Mesenchymal stem cell (in vitro differentiated cells and primary cell): ENCODE results near the gene FAIM2.

ENCODE experiments used
- DNase-seq: peaks from one replicate; pipeline ENCODE4 v3.0.0-alpha.2; 2013
- H2AFZ ChIP-seq: one replicate; pipeline ENCODE4 v1.6.1; 2013; ENCODE audit warnings: low read depth, mild to moderate bottlenecking, control low read depth, inconsistent platforms, low read length, moderate library complexity
- H2AK5ac ChIP-seq: 2 replicates; pipeline ENCODE4 v1.6.1; 2013; ENCODE audit warnings: low read length, moderate library complexity, mild to moderate bottlenecking, inconsistent platforms; ENCODE audit not compliant: severe bottlenecking
- H2BK120ac ChIP-seq: one replicate; pipeline ENCODE4 v1.6.1; 2013; ENCODE audit warnings: low read depth, mild to moderate bottlenecking, inconsistent platforms, low read length, moderate library complexity
- H2BK12ac ChIP-seq, 2 experiments: one replicate each; pipeline ENCODE4 v1.6.1; 2013; ENCODE audit warnings: inconsistent platforms in 2 of 2, low read length in 2 of 2, mild to moderate bottlenecking in 2 of 2, moderate library complexity in 2 of 2, control low read depth in 1 of 2
- H2BK15ac ChIP-seq: one replicate; pipeline ENCODE4 v1.6.1; 2013; ENCODE audit warnings: mild to moderate bottlenecking, low read depth, inconsistent platforms; ENCODE audit not compliant: poor library complexity, severe bottlenecking
- H2BK5ac ChIP-seq: 2 replicates; pipeline ENCODE4 v1.6.1; 2013; ENCODE audit warnings: low read depth, mild to moderate bottlenecking, low read length, control low read depth, inconsistent platforms; ENCODE audit not compliant: poor library complexity, severe bottlenecking
- H3K14ac ChIP-seq, 2 experiments: one replicate each; pipeline ENCODE4 v1.6.1; 2013; ENCODE audit warnings: inconsistent platforms in 2 of 2, low read length in 2 of 2, control low read depth in 1 of 2, mild to moderate bottlenecking in 1 of 2, moderate library complexity in 1 of 2
- H3K18ac ChIP-seq, 2 experiments: one replicate each; pipeline ENCODE4 v1.6.1; 2013; ENCODE audit warnings: inconsistent platforms in 2 of 2, low read length in 2 of 2, control low read depth in 1 of 2, low read depth in 1 of 2, mild to moderate bottlenecking in 1 of 2
- H3K23ac ChIP-seq, 2 experiments: one replicate each; pipeline ENCODE4 v1.6.1; 2013; ENCODE audit warnings: inconsistent platforms in 2 of 2, low read length in 2 of 2, mild to moderate bottlenecking in 2 of 2, moderate library complexity in 2 of 2, control low read depth in 1 of 2
- H3K27ac ChIP-seq: 2 replicates; pipeline ENCODE4 v1.5.1; 2013; ENCODE audit warnings: mild to moderate bottlenecking, moderate library complexity, low read length, control low read depth, inconsistent platforms; ENCODE audit not compliant: poor library complexity, severe bottlenecking
- H3K27me3 ChIP-seq, 2 experiments: 2 replicates each; pipeline versions ENCODE4 v1.6.1 to v1.7.0; 2013; ENCODE audit warnings: low read length in 2 of 2, mild to moderate bottlenecking in 2 of 2, moderate library complexity in 2 of 2, control low read depth in 1 of 2, inconsistent platforms in 1 of 2; ENCODE audit not compliant: control insufficient read depth in 1 of 2, insufficient read depth in 1 of 2
- H3K36me3 ChIP-seq, 2 experiments: 2 replicates each; pipeline versions ENCODE4 v1.6.1 to v1.7.0; 2013; ENCODE audit warnings: low read length in 2 of 2, control low read depth in 1 of 2, inconsistent platforms in 1 of 2, low read depth in 1 of 2, mild to moderate bottlenecking in 1 of 2; ENCODE audit not compliant: insufficient read depth in 2 of 2, control insufficient read depth in 1 of 2
- H3K4ac ChIP-seq, 2 experiments: one replicate each; pipeline ENCODE4 v1.6.1; 2013; ENCODE audit warnings: inconsistent platforms in 2 of 2, low read length in 2 of 2, mild to moderate bottlenecking in 2 of 2, moderate library complexity in 2 of 2, control low read depth in 1 of 2, low read depth in 1 of 2
- H3K4me1 ChIP-seq: 2 replicates; pipeline ENCODE4 v1.6.1; 2013; ENCODE audit warnings: low read depth, low read length, control low read depth; ENCODE audit not compliant: control insufficient read depth, insufficient read depth
- H3K4me2 ChIP-seq: 2 replicates; pipeline ENCODE4 v1.6.1; 2013; ENCODE audit warnings: low read length, mild to moderate bottlenecking, inconsistent platforms; ENCODE audit not compliant: poor library complexity, severe bottlenecking
- H3K4me3 ChIP-seq, 2 experiments: 2 replicates each; pipeline versions ENCODE4 v1.5.1 to v1.7.0; 2013; ENCODE audit warnings: low read length in 2 of 2, mild to moderate bottlenecking in 2 of 2, control low read depth in 1 of 2, low read depth in 1 of 2; ENCODE audit not compliant: insufficient read depth in 1 of 2
- H3K79me1 ChIP-seq: replicated peaks from 2 replicates; pipeline ENCODE4 v1.6.1; 2013; ENCODE audit warnings: mild to moderate bottlenecking, control low read depth, low read length, inconsistent platforms; ENCODE audit not compliant: poor library complexity, severe bottlenecking
- H3K9ac ChIP-seq: 2 replicates; pipeline ENCODE4 v1.7.0; 2013; ENCODE audit warnings: mild to moderate bottlenecking, low read length, moderate library complexity
- H3K9me3 ChIP-seq: 2 replicates; pipeline ENCODE4 v1.7.0; 2013; ENCODE audit warnings: mild to moderate bottlenecking, low read length; ENCODE audit not compliant: control insufficient read depth
- H4K8ac ChIP-seq: one replicate; pipeline ENCODE4 v1.6.1; 2013; ENCODE audit warnings: inconsistent platforms, mild to moderate bottlenecking, low read length, moderate library complexity
- H4K91ac ChIP-seq: one replicate; pipeline ENCODE4 v1.6.1; 2013; ENCODE audit warnings: mild to moderate bottlenecking, low read length, inconsistent platforms
- WGBS: methylation state at CpG from one replicate; pipeline ENCODE4 v1.1.7; 2013; ENCODE audit warnings: mixed read lengths; 5-methylcytosine and 5-hydroxymethylcytosine counted together

Gene FAIM2

DNA sequence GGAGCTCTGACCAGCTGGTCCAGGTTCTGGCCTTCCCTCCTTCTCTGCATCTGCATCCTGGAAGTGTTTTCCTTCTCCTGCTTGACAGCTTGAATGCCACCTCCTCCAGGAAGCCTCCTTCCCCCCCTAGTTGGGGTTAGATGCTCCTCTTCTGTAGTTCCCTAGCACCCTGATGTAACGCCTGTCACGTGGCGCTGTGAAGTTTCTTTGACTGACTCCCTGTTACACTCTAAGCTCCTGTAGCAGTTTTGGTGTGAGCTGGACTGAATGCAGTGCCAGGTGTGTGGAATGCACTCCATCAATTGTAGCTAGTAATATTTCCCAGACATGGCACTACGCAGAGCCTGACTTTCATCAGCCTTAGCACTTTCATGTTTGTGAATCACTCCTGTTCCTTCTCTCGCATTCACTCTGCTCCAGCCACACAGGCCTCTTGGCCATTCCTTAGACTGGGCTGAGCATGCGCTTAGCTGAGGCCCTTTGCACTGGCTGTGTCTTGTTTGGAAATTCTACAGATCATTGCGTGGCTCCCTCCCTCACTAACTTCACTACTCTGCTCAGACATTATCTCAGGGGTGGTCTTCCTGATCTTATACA lies 2.1 kb upstream of the FAIM2 start:
- no peak overlapping the region for H3K4me3 ChIP-seq
- peak overlapping the region in 1 of 2 experiments; percentile 19 for H3K18ac ChIP-seq
- no peak overlapping the region for H4K91ac ChIP-seq
- no peak overlapping the region for H3K4ac ChIP-seq
- H2BK5ac ChIP-seq: no peak overlapping the region
- WGBS: 96% methylated on average over 7 of the region's 7 CpGs
- H2AK5ac ChIP-seq: no peak overlapping the region
- H3K4me2 ChIP-seq: no peak overlapping the region
- H3K4me1 ChIP-seq: peaks cover 14% of the 10 kb centered on the region
- no peak overlapping the region for H3K23ac ChIP-seq
- no peak overlapping the region for H2AFZ ChIP-seq
- H3K9me3 ChIP-seq: no peaks in the 10 kb centered on the region
- no peak overlapping the region for H4K8ac ChIP-seq
- no peak overlapping the region for H3K9ac ChIP-seq
- no peak overlapping the region for H3K27ac ChIP-seq
- no peak overlapping the region for H3K14ac ChIP-seq
- no peak for DNase-seq
- H3K36me3 ChIP-seq: no peaks in the 10 kb centered on the region
- no peaks in the 10 kb centered on the region for H3K79me1 ChIP-seq
- H2BK15ac ChIP-seq: no peak overlapping the region
- H3K27me3 ChIP-seq: peaks cover 0 to 46% of the 10 kb centered on the region in 2 experiments
- no peak overlapping the region for H2BK12ac ChIP-seq
- H2BK120ac ChIP-seq: no peak overlapping the region

DNA sequence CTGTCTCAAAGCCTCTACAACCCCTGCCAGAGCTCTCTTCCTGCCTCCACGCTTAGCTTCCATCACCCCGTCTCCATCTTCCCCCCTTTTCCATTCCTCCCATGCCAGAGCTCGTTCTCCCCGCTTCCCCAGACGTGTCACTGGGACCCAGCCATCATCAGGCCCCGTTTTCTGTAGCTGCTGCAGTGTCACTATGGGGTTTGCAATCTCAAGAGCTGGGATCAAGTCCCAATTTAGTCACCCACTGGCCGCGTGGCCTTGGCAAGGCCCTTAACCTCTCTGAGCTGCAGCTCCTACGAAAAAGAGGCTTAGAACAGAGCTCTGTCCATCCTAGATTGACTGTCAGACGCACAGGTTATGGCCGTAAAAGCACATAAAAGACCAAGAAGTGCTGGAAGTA lies 901 bp upstream of the FAIM2 start:
- no peak overlapping the region for H4K8ac ChIP-seq
- no peak overlapping the region for H3K14ac ChIP-seq
- no peak overlapping the region for H2BK12ac ChIP-seq
- H3K4me1 ChIP-seq: peaks cover 6% of the 10 kb centered on the region
- H2AFZ ChIP-seq: no peak overlapping the region
- peaks cover 0 to under 1% of the 10 kb centered on the region in 2 experiments for H3K36me3 ChIP-seq
- no peak overlapping the region for H2AK5ac ChIP-seq
- peak overlapping the region; percentile 86 for H3K9ac ChIP-seq
- whole genome bisulfite sequencing: 94% methylated on average over 11 of the region's 11 CpGs
- H3K27ac ChIP-seq: no peak overlapping the region
- H2BK120ac ChIP-seq: no peak overlapping the region
- H3K4ac ChIP-seq: no peak overlapping the region
- no peak for DNase-seq
- no peak overlapping the region for H2BK15ac ChIP-seq
- no peaks in the 10 kb centered on the region for H3K79me1 ChIP-seq
- H3K18ac ChIP-seq: no peak overlapping the region
- H3K4me3 ChIP-seq: peak overlapping the region in 1 of 2 experiments; percentile 86
- H2BK5ac ChIP-seq: no peak overlapping the region
- peaks cover 3 to 59% of the 10 kb centered on the region in 2 experiments for H3K27me3 ChIP-seq
- H3K23ac ChIP-seq: no peak overlapping the region
- H3K9me3 ChIP-seq: no peaks in the 10 kb centered on the region
- no peak overlapping the region for H4K91ac ChIP-seq
- no peak overlapping the region for H3K4me2 ChIP-seq

- no peak overlapping the region for H3K4ac ChIP-seq
These were observed 375 bp downstream of the FAIM2 start for GRCh38 chr12:49903351-49903699.

DNA sequence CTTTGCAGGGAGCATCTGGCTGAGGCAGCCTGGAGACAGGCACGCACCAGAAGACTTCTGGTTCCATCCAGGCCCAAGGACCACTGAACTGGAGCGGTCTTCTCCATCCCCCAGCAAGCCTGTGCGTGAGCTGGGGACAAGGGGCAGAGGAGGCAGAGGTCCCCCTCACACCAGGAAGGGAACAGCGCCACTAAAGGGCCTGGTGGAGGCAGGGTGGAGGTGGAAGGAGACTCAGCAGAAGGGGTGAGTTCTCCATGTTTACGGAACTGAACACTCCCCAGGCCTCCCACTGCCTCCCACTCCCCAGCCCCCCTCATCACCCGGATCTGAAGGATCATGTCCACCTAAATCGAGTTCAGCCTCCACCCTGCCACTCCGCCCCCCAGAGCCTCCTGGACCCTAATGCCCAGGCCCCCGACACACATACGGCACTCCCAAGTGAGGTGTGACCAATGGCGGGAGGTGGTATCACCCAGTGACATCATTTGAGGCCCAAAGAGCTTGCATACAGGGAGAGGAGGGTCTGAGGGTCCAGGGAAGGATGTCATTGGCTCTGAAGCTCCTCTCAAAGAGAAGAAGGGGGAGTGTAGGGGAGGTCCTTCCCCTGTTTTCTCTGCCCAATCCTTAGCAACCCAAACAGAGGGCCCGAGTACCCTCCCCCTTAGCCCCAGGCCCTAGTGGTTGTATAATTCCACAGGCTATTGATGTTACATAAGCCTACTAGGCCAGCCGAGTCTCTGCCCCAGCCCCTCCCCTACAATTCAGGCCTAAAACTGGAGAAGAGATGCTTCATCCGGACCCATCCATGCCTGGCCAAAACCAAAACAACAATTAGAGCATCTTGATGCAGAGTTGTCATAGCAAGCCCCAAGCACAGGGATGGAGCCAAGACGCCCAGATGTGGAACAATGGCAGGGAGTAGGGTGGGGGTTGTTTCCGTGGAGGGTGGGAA lies 1.0 kb downstream of the FAIM2 start:
- Histone ChIP-seq H3K23ac (no peak overlapping the region), H3K18ac (peak overlapping the region in 1 of 2 experiments; percentile 15), H2AK5ac (no peak overlapping the region), H3K27ac (no peak overlapping the region), H2BK120ac (no peak overlapping the region), H4K91ac (no peak overlapping the region), H3K14ac (no peak overlapping the region), H3K79me1 (no peaks in the 10 kb centered on the region), H4K8ac (no peak overlapping the region), H3K4me2 (no peak overlapping the region), H3K9ac (peak overlapping the region; percentile 84), H3K4me1 (peaks cover 6% of the 10 kb centered on the region), H3K27me3 (peaks cover 8 to 72% of the 10 kb centered on the region in 2 experiments), H2BK12ac (peak overlapping the region in 1 of 2 experiments; percentile 26), H2BK5ac (no peak overlapping the region), H3K36me3 (peaks cover 0 to 4% of the 10 kb centered on the region in 2 experiments), H3K9me3 (no peaks in the 10 kb centered on the region), H2AFZ (no peak overlapping the region), H3K4ac (no peak overlapping the region), H2BK15ac (peak overlapping the region; percentile 68), H3K4me3 (peak overlapping the region in 1 of 2 experiments; percentile 86)
- WGBS: 86% methylated on average over 14 of the region's 16 CpGs
- DNase-seq: no peak

More at GRCh38 chr12:49903351-49903699, 375 bp downstream of the FAIM2 start:
- H3K9ac ChIP-seq: peak overlapping the region; percentile 84
- H2BK12ac ChIP-seq: no peak overlapping the region
- H2BK120ac ChIP-seq: no peak overlapping the region
- H4K91ac ChIP-seq: no peak overlapping the region
- H3K4me2 ChIP-seq: no peak overlapping the region
- WGBS: 82% methylated on average over 11 of the region's 12 CpGs
- no peak overlapping the region for H2AFZ ChIP-seq
- H3K9me3 ChIP-seq: no peaks in the 10 kb centered on the region
- no peak for DNase-seq
- no peak overlapping the region for H2BK5ac ChIP-seq
- H3K36me3 ChIP-seq: peaks cover 0 to 4% of the 10 kb centered on the region in 2 experiments
- peak overlapping the region in 1 of 2 experiments; percentile 86 for H3K4me3 ChIP-seq
- H3K27ac ChIP-seq: no peak overlapping the region
- H3K4me1 ChIP-seq: peaks cover 6% of the 10 kb centered on the region
- H2AK5ac ChIP-seq: no peak overlapping the region
- no peak overlapping the region for H3K14ac ChIP-seq
- no peaks in the 10 kb centered on the region for H3K79me1 ChIP-seq
- H3K18ac ChIP-seq: no peak overlapping the region
- H2BK15ac ChIP-seq: no peak overlapping the region
- H3K23ac ChIP-seq: no peak overlapping the region
- peaks cover 8 to 66% of the 10 kb centered on the region in 2 experiments for H3K27me3 ChIP-seq
- H4K8ac ChIP-seq: no peak overlapping the region
